GM18868 (cell line): ENCODE data around the gene SLC4A8.

Source experiments
- ATAC-seq: cut with Tn5 transposase; IDR thresholded peaks from one replicate; pipeline ENCODE4 v1.9.1; 2021; ENCODE audit warnings: mild to moderate bottlenecking, moderate library complexity; ENCODE audit not compliant: unreplicated experiment

Gene SLC4A8

DNA sequence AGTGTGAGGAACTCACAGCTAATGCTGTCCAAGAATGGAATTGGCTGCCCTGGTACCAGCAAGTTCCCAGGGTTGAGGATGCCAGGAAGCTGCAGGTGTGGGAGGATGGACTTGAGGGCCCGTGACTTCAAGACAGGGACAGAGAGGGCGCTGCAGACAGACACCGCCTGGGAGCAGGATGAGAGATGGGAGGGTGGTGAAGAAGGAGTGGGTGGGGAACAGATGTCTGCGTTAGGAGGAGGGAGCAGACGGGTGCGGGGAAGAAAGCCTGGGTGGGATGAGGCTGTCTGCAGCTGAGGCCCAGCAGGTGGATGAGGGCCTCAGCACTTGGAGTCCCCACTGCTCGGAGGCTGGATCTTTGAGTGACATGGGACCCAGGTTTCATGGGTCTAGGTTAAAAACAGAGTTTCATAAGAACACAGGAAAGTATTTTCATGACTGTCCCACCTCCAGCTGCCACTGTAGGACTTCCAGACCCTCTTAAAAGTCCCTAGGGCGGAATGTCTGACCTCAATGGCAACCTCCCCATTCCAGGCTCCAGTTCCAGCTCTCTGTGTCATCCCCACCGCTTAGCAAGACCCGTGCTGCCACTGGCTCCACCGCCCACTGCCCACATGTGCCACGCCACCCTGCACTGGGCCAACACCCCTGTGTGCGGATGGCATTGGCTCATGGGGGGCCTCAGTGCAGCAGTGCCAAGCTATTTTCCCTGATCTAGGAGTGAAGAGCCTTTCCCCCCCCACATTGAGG, 96.1 kb downstream of the SLC4A8 start:
- no peak for ATAC-seq

DNA sequence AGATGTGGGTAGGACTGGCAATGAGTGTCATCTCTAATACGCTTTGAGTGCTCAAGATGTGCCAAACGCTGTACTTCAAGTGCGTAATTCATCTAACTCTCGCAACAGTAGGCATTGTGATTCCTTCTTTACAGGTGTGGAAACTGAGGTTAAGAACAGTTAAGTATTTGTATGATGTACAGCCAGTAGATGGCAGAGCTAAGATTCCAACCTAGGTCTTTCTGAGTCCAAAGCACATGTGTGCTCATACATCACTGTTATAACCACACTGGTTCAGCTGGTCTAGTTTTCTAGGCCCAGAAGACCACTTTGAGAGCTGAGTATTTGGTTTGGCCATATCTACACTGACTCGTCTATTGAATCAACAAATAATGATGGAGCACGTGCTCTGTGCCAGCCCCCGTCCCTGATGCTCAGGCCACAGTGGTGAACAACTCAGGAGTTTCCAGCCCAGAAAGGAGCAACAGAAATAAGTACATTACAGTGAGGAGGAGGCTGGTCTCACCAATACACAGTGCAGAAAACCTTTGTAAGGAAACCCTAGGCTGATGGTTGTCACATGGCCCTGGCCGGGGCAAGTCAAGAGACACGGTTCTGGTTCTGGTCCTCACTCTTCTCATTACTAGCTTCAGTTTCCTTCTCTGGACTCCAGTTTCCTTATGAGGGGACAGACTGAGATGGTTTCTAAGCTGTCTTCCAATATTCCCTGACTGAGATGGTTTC, 97.1 kb downstream of the SLC4A8 start:
- ATAC-seq: no peak

DNA sequence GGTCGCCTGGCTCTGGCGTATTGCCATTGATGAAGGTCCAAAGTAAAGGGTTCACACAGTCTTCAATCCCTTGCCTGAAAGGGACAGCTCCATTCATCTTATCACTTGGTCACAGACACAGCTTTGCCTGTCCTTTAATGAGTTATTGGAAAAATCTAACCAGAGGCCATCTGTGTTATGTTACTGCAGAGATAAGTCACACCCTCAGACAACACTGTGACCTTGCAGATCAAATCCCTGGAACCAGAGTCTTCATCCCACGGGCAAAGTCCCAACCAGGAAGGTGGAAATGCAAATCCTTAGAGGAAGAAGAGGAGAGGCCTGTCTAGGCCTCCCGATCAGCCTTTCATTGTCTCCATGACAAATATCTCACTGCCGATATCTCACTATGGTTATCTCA, 98.1 kb downstream of the SLC4A8 start:
- no peak for ATAC-seq

DNA sequence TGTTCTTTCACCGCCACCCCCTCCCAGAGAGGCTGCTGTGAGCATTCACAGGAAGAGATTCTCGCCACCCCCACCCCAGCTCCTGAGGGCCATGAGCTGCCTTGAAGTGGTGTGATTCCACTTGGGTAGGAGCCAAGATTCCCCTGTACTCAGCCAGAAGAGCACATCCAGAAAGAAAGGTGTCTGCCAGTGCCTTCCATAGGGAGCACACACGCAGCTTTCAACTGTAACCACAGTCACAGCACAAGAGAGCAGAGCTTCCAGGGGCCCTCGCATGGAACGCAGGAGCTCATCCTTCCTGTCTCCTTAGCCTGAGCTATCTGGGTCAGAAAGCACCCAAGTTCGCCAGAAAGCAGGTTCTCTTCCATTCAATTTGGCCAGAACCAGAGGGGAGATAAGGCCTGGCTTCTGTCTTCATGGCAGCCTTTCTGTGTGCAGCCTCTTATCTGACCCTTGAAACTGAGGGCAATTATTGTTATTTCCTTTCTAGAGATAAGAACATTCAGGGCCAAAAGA, 99.8 kb downstream of the SLC4A8 start:
- no peak for ATAC-seq

DNA sequence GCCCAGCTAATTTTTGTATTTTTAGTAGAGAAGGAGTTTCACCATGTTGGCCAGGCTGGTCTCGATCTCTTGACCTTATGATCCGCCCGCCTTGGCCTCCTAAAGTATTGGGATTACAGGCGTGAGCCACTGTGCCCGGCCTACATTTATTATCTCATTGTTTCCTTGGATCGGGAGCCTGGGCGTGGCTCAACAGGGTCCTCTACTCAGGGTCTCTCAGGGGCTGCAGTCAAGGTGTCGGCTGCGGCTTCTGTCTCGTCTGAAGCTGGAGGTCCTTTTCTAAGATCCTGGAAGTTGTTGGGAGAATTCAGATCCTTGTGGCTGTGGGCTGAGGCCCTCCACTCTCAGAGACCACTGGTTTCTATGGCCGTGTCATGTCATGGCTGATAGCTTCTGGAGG, 100.9 kb downstream of the SLC4A8 start:
- ATAC-seq: no peak

DNA sequence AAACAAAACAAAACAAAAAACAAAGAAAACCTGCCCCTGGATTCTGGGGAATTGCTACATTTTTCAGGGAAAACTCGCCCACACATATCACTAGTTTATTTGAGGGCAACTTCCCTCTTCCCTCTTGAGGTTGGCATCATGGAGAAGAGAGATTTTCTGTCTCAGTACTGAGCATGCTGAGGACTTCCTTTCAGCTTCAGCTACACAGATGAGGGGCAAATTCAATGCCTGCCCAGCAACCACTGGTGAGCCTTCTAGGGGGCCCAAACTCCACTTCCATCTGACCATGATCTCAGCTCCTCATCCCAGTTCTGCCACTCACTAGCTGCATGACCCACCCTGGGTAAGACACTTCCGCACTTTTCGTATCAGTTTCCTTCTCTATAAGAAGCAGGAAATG, 103.3 kb downstream of the SLC4A8 start:
- no peak for ATAC-seq

DNA sequence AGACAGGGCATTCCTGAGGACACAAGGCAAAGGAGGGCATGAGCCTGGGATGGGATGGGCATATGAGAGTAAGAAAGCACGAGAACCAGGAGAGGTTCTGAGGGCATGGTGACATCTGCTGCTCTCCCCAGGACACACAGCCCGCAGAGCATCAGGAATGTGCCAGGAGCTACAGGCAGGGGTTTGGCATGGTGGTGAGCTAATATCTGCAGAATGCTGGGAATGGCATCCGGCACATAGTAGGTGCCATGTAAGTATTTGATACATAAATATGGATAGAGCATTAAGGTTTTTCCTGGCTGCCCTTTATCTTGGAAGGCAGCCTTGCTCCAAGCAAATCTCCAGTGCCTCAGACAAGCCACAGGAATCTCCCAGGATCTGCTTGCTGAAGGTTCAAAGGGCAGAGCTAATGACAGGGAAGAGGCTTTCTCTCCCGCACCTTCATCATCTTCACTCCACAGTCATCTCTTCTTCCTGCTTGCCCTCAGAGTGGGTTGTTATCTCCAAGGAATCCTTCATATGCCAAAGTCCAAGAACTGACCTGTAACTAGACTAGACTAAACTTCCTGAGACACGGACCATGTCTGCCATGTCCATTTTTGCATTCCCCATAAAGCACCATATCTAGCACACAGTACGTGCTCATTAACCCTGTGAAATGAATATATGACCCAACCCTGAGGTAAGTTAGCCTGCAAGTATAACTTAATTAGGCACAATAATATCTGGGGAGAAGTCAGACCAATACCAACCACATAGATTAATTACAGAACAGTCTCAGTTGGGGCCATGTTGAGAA, 104.4 kb downstream of the SLC4A8 start:
- no peak for ATAC-seq

DNA sequence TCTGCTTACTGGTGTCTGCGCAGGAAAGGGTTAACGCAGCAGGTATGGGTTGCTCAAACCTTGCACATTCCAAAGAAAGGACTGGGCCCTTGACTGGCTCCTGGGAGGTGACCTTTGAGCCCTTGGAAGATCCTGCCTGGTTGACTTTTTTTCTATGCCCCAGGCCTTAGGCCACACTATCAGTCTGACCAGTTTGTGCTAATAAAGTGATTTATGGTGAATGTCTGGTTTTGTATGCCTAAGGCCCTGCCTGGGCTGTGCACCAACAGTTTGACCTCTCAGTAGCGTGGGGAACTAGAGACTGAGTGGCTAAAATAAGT, 105.0 kb downstream of the SLC4A8 start:
- no peak for ATAC-seq

DNA sequence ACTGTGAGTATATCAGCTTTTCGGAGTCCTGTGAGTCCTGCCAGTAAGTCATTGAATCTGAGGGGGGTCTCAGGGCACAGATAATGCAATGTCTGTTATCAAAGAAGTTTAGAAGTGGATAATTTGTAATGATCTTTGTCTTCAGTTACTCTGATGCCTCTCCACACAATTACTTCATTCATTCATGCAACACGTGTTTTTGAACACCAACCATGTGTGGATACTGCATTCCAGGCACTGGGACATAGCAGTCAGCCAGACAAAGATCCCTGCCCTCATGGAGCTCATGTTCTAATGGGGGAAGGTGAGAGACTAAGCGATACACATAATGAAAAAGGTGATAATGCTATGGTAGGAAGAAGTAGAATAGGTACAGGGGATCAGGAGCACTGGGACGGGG, 105.6 kb downstream of the SLC4A8 start:
- no peak for ATAC-seq

DNA sequence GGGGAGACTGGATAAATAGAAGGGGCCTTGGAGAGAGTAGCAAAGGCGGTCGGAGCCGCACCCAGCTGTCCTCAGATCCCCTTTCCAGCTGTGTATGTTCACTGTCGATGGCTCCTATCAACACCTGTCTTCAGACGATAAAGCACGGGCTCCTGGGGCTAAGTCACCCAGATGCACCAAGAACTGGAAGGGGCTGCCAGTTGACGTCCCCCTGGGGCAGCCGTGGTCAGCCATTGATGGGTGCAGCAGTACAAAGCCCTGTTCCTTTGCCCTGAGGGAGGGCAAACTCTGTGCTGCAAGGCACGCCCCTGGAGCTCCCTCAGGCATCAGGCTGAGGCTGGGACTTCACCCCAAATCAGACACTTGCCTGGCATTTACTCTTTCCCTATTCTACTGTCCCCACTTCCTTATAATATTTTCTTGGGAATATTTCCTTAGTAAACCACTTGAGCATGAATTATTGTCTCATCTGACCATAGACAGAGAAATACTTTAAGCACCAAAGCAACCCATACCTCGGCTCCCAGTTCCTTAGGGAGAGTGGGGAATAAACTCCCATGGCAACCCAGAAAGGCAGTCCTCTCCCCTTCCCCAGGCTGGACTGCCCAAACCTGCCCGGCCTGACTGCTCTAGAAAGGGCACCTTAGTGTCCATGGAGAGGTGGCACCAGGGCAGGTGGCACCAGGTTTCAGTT, 106.8 kb downstream of the SLC4A8 start:
- ATAC-seq: no peak

DNA sequence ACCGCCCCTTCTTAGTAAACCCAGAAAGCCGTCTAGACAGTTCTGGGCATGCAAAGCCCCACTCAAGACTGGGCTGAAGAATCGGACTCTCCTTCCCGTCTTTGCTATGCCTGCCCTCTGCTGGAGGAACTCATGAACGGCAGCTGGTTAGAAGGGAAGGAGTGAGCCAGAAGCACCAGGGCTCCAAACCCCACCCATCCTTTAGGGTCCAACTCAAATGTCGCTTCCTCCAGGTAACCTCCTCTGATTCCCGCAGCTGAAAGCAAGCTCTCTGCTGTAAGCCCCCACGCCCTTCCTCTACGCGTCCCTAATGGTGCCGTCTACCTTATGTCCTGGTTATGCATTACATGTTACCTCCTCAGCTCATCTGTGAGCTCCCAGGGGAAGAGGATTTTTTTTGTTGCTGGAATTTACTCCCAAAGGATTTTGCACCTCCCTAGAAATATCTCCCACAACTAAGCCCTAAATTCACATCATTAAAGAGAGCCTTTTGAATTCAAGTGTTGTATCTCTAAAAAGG, 107.4 kb downstream of the SLC4A8 start:
- ATAC-seq: peak; percentile 78

DNA sequence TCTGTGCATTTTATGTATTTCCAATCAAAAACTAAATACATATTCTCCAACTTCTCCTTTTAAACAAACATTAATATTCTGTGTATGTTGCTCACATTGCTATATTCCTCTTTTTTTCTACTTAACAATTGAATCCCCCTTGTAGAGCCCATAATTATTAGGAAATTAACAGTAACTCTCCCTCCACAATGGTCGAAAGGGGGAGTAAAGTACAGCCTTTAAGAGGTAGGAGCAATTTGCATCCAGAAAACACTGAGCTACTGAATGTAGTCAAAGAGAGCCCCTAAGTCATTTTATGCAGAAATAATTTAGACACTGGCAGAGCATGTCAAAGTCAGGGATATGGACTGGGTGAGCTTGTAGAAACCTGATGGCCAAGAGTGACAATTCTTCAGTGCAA, 109.2 kb downstream of the SLC4A8 start:
- no peak for ATAC-seq

DNA sequence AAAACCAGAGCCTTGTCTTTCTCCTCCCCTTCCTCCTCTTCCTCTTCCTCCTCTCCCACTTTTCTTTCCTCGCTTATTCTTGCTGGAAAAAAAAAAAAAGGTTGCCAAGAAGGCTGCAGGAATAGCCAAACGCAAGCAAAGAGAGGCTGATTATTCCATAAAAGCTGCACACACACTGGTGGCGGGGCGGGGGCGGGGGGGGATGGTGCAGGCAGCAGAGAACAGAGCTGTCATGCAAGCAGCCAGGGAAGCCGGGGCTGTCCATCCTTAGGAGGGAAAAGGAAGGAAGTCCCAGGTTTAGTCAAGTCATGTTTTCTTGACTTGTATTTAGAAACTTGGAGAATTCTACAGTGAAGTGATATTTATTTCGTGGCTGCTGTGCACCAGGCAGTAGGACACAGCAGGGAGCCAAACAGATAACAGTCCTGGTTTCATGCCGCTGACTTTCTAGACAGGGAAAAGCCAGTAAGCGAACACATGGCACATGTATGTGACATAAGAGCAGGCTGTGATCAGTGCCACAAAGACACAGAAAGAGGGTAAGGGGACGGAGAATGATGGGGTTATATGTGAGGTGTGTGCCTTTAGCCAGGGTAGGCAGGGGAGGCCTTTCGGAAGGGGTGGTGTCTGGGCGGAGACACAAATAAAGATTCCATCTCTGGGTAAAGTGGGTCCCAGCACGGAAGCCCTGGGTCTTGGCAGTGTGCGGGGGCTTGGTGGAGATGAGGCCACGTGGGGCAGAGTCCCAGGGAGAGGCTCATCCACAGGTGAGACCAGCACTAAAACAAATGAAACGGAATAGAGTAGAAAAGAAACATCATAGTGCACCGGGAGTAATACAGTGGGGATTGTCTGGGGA, 109.8 kb downstream of the SLC4A8 start:
- ATAC-seq: no peak

DNA sequence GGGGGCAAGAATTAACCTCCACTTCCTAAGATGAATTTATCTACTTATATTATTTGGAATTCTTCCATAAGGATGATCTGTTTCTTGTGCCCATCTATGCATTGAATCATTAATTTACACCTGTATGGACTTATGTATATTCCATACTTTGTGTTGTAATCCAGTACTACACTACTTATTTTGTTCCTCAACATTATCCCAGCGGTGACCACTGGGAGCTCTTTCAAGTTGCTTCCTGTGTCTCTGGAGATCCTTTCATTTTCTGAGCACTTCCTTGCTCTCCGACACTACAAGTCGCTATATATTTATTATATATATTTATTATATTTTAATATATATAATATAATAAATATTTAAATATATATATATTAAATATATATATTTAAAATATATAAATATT, 111.5 kb downstream of the SLC4A8 start:
- no peak for ATAC-seq

DNA sequence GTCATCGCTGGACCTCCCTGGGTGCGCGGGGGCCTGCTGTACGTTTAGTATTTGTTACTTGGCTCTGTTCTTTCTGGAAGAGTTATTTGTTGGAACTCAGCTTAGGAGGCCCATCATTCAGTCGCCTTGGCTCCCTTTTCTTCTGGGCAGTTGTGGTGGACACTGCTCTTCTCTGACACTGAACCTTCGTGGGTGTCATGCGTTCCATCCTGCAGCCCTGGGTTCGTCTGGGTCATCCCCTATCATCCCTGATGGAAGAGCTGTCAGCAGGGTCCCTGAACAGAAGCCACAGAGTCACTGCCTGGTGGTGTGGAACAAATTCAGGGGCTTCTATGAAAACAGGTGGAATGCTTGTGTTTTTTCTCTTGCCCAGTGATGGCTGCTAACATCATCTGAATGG, 113.5 kb downstream of the SLC4A8 start:
- ATAC-seq: no peak

DNA sequence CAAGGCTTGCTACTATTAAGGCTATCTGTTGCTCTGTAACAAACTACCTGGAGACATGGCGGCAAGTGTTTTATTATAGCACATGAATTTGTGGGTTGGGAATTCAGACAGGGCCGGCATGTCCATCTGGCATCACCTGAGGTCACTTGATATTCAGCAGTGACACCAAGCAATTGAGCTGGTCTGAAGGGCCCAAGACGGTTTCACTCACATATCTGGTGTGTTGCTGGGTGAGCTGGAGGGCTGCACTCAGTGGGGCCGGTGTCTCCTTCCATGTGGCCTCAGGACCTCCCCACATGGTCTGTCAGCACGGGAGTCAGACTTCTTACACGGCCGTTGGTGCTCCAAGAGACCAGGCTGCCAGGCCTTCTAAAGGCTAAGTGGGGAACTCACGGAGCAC, 114.0 kb downstream of the SLC4A8 start:
- ATAC-seq: no peak

DNA sequence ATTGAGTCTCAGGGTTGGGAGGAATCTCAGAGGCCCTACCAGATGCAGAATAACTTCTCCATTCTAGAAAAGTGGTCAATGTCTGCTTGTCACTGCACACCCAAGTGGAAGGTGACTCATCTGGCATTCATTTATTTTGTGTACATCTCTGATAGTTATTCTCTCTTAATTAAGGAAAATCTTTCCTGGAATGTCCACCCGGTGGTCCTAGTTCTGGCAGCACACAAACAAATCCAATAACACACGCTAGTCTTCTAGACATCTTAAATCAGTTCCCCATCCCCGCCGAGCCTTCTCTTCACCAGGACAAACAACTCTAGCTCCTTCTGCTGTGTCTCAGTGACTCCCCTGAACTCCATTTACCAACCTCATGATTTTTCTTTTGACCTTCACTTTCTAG, 116.4 kb downstream of the SLC4A8 start:
- ATAC-seq: no peak

DNA sequence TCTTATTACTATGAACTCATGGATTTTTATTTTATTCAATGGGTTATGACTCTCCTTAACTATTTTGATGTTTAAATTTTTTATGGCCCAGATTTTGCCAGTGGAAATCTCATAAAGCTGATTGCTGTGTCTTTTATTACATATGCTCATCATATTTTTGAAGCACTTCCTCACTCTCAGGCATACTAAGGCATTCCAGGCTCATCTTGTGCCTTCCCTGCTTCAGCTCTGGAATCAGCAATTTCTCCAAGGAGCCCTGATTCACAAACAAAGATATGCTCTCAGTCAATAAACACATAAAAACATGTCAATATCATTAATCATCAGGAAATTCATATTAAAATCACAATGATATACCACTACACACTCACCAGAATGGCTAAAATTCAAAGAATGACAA, 121.5 kb downstream of the SLC4A8 start:
- no peak for ATAC-seq

DNA sequence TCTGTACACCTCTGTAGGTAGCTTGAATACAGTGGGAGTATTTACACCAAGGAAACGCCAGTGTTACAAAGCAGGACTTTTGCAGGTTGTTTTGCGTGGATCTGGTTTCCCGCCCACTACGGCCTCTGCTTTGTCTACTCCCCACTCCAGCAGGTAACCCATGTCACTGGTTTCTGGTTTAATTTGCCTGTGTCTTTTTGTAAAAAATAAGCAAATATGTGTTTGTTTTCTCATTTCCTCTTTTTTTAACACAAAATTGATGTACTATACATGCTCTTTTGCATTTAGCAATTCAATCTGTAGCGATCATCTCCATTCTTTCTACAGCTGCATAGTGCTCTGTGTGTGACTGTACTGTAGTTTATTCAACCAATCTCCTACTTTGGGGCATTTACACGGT, 123.0 kb downstream of the SLC4A8 start:
- ATAC-seq: no peak

DNA sequence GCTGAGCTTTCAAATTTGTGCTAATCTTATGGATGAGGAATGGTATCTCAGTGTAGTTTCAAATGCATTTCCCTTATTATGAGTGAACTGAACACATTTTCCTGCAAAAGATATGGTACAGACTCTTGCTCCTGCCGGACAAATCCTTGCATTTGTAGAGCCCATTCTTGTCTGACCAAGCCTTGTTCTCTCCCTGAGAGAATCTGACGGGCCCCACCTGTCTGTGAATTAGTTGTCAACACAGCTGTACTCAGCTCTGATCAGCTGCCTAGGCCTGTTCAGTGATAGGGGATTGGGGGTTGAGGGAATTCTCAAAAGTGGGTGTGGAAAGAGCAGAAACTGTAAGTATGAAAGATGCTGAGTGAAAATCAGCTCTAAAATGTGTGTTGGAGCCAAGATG, 123.6 kb downstream of the SLC4A8 start:
- no peak for ATAC-seq
